K562 (cell line): ENCODE results near the gene IMPDH2. TPM values are rescaled to one million over a fixed set of nuclear protein-coding genes. Genes with fewer than 3 reads are reported as not detected.

Source experiments
- ATAC-seq: fragments of 200-7000 bp; cut with Tn5 transposase; 3 replicates; pipeline ENCODE4 v1.9.1; 2020; ENCODE audit warnings: moderate library complexity
- BruUV-seq: library from RNA; stranded (reverse); fragments of 400-500 nt; replicated peaks from 2 replicates; lab custom pipeline; 2021; lab: Mats Ljungman, UMichigan
- CTCF ChIA-PET: fragments of 300-600 bp; formaldehyde crosslinking; extraction: SDS; loops from one replicate; lab custom pipeline; 2021; ENCODE audit warnings: low intra/inter-chr PET ratio; lab: Yijun Ruan, JAX
- POLR2A ChIA-PET: fragments of 300-600, 350-650 bp; sonication (Branson Sonifier 250); formaldehyde crosslinking; extraction: SDS; loops from one replicate; lab custom pipeline; 2021; ENCODE audit warnings: antibody characterized with exemption, inconsistent platforms; lab: Yijun Ruan, JAX
- DNase-seq, 4 experiments: peaks; one replicate each; pipeline versions ENCODE4 v3.0.0 to v3.0.0-alpha.2; 2011 to 2018; ENCODE audit warnings: low spot score in 3 of 4, mixed read lengths in 3 of 4; ENCODE audit errors: extremely low read depth in 1 of 4
- FAIRE-seq: peaks from 2 replicates; lab custom pipeline; 2011; peaks lifted over from hg19 to GRCh38; lab: Jason Lieb, UNC
- H2AFZ ChIP-seq: 2 replicates; pipeline ENCODE4 v1.6.0; 2011; ENCODE audit warnings: low read depth, low read length, control low read depth, inconsistent platforms
- H3K27ac ChIP-seq: fragments of 200-600 bp; 3 replicates; pipeline ENCODE4 v1.8.0; 2011; ENCODE audit warnings: low read depth, mild to moderate bottlenecking, control low read depth, inconsistent platforms, low read length, moderate library complexity, mixed read lengths; ENCODE audit errors: extremely low read depth
- H3K27me3 ChIP-seq, 2 experiments: fragments of 300-600 bp in 1 of 2; 2 replicates in 1 of 2; 3 replicates in 1 of 2; pipeline versions ENCODE4 v1.6.0 to v1.8.0; 2011; ENCODE audit warnings: inconsistent platforms in 2 of 2, low read length in 2 of 2, mild to moderate bottlenecking in 1 of 2, mixed read lengths in 1 of 2, moderate library complexity in 1 of 2; ENCODE audit not compliant: control insufficient read depth in 2 of 2, insufficient read depth in 2 of 2
- H3K36me3 ChIP-seq: fragments of 300-600 bp; 3 replicates; pipeline ENCODE4 v1.8.0; 2011; ENCODE audit warnings: mild to moderate bottlenecking, low read length, inconsistent platforms; ENCODE audit not compliant: control insufficient read depth, insufficient read depth
- H3K4me1 ChIP-seq, 2 experiments: fragments of 200-600 bp in 1 of 2; replicated peaks in 1 of 2; 2 replicates in 1 of 2; 3 replicates in 1 of 2; pipeline versions ENCODE4 v1.5.1 to v1.8.0; 2011; ENCODE audit warnings: inconsistent platforms in 2 of 2, low read length in 2 of 2, mild to moderate bottlenecking in 1 of 2, mixed read lengths in 1 of 2, moderate library complexity in 1 of 2; ENCODE audit not compliant: control insufficient read depth in 2 of 2, insufficient read depth in 2 of 2
- H3K4me2 ChIP-seq: 2 replicates; pipeline ENCODE4 v1.6.1; 2011; ENCODE audit warnings: low read length, control low read depth, inconsistent platforms, mixed read lengths; ENCODE audit not compliant: insufficient read depth
- H3K4me3 ChIP-seq: fragments of 200-600 bp; sonication (generic), shearing (Covaris generic); 2 replicates; pipeline ENCODE4 v1.5.1; 2016; ENCODE audit warnings: control low read depth, inconsistent platforms
- H3K79me2 ChIP-seq: fragments of 200-600 bp; 3 replicates; pipeline ENCODE4 v1.8.0; 2011; ENCODE audit warnings: low read length, inconsistent platforms; ENCODE audit not compliant: control insufficient read depth, insufficient read depth
- H3K9ac ChIP-seq, 2 experiments: 2 replicates each; pipeline versions ENCODE4 v1.6.0 to v1.6.1; 2011; ENCODE audit warnings: low read depth in 2 of 2, low read length in 2 of 2, control low read depth in 1 of 2, inconsistent platforms in 1 of 2, mild to moderate bottlenecking in 1 of 2, mixed read lengths in 1 of 2; ENCODE audit not compliant: insufficient read depth in 1 of 2
- H3K9me1 ChIP-seq: one replicate; pipeline ENCODE4 v1.6.0; 2011; ENCODE audit warnings: inconsistent platforms, mild to moderate bottlenecking, low read length, moderate library complexity; ENCODE audit not compliant: control insufficient read depth, insufficient read depth
- H3K9me3 ChIP-seq: replicated peaks from 2 replicates; pipeline ENCODE4 v1.5.1; 2011; ENCODE audit warnings: low read depth, low read length, inconsistent platforms; ENCODE audit not compliant: control insufficient read depth, insufficient read depth
- H4K20me1 ChIP-seq: replicated peaks from 2 replicates; pipeline ENCODE4 v1.6.1; 2011; ENCODE audit warnings: low read length, inconsistent platforms, mixed read lengths; ENCODE audit not compliant: control insufficient read depth, insufficient read depth
- ADNP ChIP-seq: fragments of 200-800 bp; sonication (Bioruptor generic); IDR thresholded peaks from 2 replicates; pipeline ENCODE4 v1.6.1; 2016; ENCODE audit warnings: missing genetic modification characterization, missing compliant biosample characterization
- EZH2 ChIP-seq: IDR thresholded peaks from 2 replicates; pipeline ENCODE4 v1.6.1; 2012; ENCODE audit warnings: low read depth, mild to moderate bottlenecking, inconsistent platforms, low read length, borderline replicate concordance
- FOXP1 ChIP-seq: sonication (generic); formaldehyde crosslinking; IDR thresholded peaks from 2 replicates; pipeline ENCODE4 v1.8.0; 2022; ENCODE audit warnings: mild to moderate bottlenecking, missing genetic modification reagents
- KLF13 ChIP-seq: fragments of 450-650 bp; IDR thresholded peaks from 2 replicates; pipeline ENCODE4 v1.6.1; 2016; ENCODE audit warnings: missing genetic modification characterization, low read depth, mild to moderate bottlenecking, missing compliant biosample characterization, moderate library complexity, borderline replicate concordance
- LCOR ChIP-seq: sonication (generic); formaldehyde crosslinking; IDR thresholded peaks from 2 replicates; pipeline ENCODE4 v1.8.0; 2022; ENCODE audit warnings: mild to moderate bottlenecking, missing genetic modification reagents
- XRCC4 ChIP-seq: IDR thresholded peaks from one replicate; pipeline ENCODE4 v1.6.1; 2011; ENCODE audit not compliant: insufficient read depth, insufficient read length; ENCODE audit errors: extremely low read depth
- ZNF121 ChIP-seq: sonication (generic); formaldehyde crosslinking; conservative IDR thresholded peaks from 2 replicates; pipeline ENCODE4 v1.8.0; 2022; ENCODE audit warnings: missing genetic modification reagents
- WGBS: fragments of 100-300 bp; shearing (Covaris generic); methylation state at CpG from one replicate; pipeline ENCODE4 v1.1.6; 2016; ENCODE audit warnings: low coverage, mixed read lengths; ENCODE audit not compliant: insufficient coverage; ENCODE audit errors: missing lambda C conversion rate; 5-methylcytosine and 5-hydroxymethylcytosine counted together
- in situ Hi-C: fragments of 300-500 bp; cut with MboI; formaldehyde crosslinking; loops from 4 replicates; pipeline ENCODE4 v1.15.0; 2018; ENCODE audit warnings: inconsistent platforms, mixed read lengths
- intact Hi-C: fragments of 100-400 bp; cut with micrococcal nuclease; formaldehyde crosslinking; loops from 2 replicates; pipeline ENCODE4 v1.14.2; 2022
- polyA plus RNA-seq, 8 experiments: library from polyadenylated mRNA; depleted of rRNA in 4 of 8; stranded (reverse) in 5 of 8; unstranded in 3 of 8; fragments of >200 nt; fragmentation: Nextera tagmentation in 2 of 8; fragmentation: Illumina TruSeq in 1 of 8; extraction: Ambion mirVana in 2 of 8; extraction: Trizol in 1 of 8; gene quantifications; 2 replicates each; pipeline versions ENCODE4 v1.2.1 to v1.2.3, GENCODE V29; 2011 to 2014; ENCODE audit warnings: inconsistent platforms in 1 of 8, missing spikeins in 1 of 8
- total RNA-seq, 7 experiments: library from RNA; depleted of rRNA in 6 of 7; stranded (reverse); fragments of >200 nt in 6 of 7; fragmentation: Illumina TruSeq in 2 of 7; extraction: Trizol in 2 of 7; gene quantifications; 2 replicates each; pipeline versions ENCODE4 v1.2.1 to v1.2.3, GENCODE V29; 2011 to 2021; ENCODE audit warnings: low replicate concordance in 1 of 7
- TF ChIP-seq, protein P1 (sequence below): fragments of 450-650 bp; IDR thresholded peaks from 2 replicates; pipeline ENCODE4 v1.6.1; 2016
- TF ChIP-seq, protein P2 (sequence below): fragments of 250-450 bp; sonication (Bioruptor Pico); IDR thresholded peaks from 2 replicates; pipeline ENCODE4 v1.8.0; 2022; ENCODE audit warnings: inconsistent platforms, mild to moderate bottlenecking, moderate library complexity, borderline replicate concordance
- TF ChIP-seq, protein P3 (sequence below): sonication (generic); formaldehyde crosslinking; IDR thresholded peaks from 2 replicates; pipeline ENCODE4 v1.8.0; 2023; ENCODE audit warnings: missing genetic modification reagents, mild to moderate bottlenecking, borderline replicate concordance
- TF ChIP-seq, protein P4 (sequence below), 2 experiments: fragments of 200-800 bp in 1 of 2; sonication (Bioruptor generic) in 1 of 2; sonication (generic) in 1 of 2; formaldehyde crosslinking in 1 of 2; IDR thresholded peaks in 1 of 2; conservative IDR thresholded peaks in 1 of 2; 2 replicates each; pipeline versions ENCODE4 v1.5.0 to v1.6.1; 2016 to 2020; ENCODE audit warnings: missing compliant biosample characterization in 1 of 2, missing genetic modification characterization in 1 of 2, missing genetic modification reagents in 1 of 2

Gene IMPDH2
- total and polyA plus RNA-seq, 9 of the 15 experiments (the other 6 are each of a cell fraction or from before 2014, with no cell fraction given) = 318 to 507 (median 366) TPM

DNA sequence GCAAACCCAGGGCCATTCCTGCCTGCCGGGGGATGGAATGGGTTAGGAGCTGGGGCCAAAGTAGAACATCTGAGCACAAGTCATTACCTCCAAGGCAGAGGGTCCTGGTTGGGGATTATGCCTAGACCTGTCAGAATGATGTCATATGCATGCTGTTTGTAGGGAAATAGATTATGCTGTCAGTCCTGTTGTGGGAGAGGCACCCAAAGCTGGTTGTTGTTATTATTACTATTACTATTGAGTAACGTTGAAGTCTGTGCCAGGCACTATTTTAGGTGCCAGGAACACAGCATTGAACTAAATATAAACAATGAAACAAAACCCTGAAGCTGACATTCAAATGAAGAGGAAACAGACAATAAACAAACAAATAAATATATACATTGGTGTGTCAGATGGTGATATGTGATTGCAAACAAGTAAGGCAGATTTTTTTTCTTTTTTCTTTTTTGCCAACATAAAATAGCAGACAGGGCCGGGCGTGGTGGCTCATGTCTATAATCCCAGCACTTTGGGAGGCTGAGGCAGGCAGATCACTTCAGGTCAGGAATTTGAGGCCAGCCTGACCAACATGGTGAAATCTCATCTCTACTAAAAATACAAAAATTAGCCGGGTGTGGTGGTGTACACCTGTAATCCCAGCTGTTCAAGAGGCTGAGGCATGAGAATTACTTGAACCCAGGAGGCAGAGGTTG is 37.2 kb downstream of the IMPDH2 start:
- in situ Hi-C loops = no loop called here
- H3K4me2 ChIP-seq = no peak overlapping the region
- H3K9ac ChIP-seq = peak overlapping the region in 1 of 2 experiments; percentile 23; a peak in 1 of 4 replicates
- no peaks in the 10 kb centered on the region for H3K9me3 ChIP-seq
- H2AFZ ChIP-seq = no peak overlapping the region
- 60% methylated on average over 5 of the region's 5 CpGs for WGBS
- ATAC-seq (no peak), FAIRE-seq (no peak), DNase-seq (no peak)
- intact Hi-C loops = no loop called here
- ChIA-PET CTCF (no interaction called here), POLR2A (interaction anchor here (0.9 to 1.1 kb wide), 2 partner anchors 10 to 25 kb away, joined by 4 read pairs; no protein-coding TSS in a partner anchor)
- H3K4me1 ChIP-seq = peaks cover 9 to 21% of the 10 kb centered on the region in 2 experiments
- H3K27me3 ChIP-seq = no peaks in the 10 kb centered on the region
- no peak overlapping the region for H3K4me3 ChIP-seq
- no peaks in the 10 kb centered on the region for H3K79me2 ChIP-seq
- no TSS peak for BruUV-seq
- H3K9me1 ChIP-seq = no peaks in the 10 kb centered on the region
- H3K27ac ChIP-seq = no peak overlapping the region
- H3K36me3 ChIP-seq = no peaks in the 10 kb centered on the region
- H4K20me1 ChIP-seq = no peaks in the 10 kb centered on the region
- no peak for TF ChIP-seq FOXP1 (CRISPR knock-in tag)
- no peak for TF ChIP-seq LCOR (CRISPR knock-in tag)
- TF ChIP-seq KLF13 = no peak
- TF ChIP-seq, protein P1, sequence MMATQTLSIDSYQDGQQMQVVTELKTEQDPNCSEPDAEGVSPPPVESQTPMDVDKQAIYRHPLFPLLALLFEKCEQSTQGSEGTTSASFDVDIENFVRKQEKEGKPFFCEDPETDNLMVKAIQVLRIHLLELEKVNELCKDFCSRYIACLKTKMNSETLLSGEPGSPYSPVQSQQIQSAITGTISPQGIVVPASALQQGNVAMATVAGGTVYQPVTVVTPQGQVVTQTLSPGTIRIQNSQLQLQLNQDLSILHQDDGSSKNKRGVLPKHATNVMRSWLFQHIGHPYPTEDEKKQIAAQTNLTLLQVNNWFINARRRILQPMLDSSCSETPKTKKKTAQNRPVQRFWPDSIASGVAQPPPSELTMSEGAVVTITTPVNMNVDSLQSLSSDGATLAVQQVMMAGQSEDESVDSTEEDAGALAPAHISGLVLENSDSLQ = no peak
- TF ChIP-seq ADNP = no peak
- TF ChIP-seq, protein P2, sequence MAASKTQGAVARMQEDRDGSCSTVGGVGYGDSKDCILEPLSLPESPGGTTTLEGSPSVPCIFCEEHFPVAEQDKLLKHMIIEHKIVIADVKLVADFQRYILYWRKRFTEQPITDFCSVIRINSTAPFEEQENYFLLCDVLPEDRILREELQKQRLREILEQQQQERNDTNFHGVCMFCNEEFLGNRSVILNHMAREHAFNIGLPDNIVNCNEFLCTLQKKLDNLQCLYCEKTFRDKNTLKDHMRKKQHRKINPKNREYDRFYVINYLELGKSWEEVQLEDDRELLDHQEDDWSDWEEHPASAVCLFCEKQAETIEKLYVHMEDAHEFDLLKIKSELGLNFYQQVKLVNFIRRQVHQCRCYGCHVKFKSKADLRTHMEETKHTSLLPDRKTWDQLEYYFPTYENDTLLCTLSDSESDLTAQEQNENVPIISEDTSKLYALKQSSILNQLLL = no peak
- TF ChIP-seq ZNF121 = no peak
- no peak for TF ChIP-seq EZH2
- no peak for TF ChIP-seq XRCC4
- TF ChIP-seq, protein P3, sequence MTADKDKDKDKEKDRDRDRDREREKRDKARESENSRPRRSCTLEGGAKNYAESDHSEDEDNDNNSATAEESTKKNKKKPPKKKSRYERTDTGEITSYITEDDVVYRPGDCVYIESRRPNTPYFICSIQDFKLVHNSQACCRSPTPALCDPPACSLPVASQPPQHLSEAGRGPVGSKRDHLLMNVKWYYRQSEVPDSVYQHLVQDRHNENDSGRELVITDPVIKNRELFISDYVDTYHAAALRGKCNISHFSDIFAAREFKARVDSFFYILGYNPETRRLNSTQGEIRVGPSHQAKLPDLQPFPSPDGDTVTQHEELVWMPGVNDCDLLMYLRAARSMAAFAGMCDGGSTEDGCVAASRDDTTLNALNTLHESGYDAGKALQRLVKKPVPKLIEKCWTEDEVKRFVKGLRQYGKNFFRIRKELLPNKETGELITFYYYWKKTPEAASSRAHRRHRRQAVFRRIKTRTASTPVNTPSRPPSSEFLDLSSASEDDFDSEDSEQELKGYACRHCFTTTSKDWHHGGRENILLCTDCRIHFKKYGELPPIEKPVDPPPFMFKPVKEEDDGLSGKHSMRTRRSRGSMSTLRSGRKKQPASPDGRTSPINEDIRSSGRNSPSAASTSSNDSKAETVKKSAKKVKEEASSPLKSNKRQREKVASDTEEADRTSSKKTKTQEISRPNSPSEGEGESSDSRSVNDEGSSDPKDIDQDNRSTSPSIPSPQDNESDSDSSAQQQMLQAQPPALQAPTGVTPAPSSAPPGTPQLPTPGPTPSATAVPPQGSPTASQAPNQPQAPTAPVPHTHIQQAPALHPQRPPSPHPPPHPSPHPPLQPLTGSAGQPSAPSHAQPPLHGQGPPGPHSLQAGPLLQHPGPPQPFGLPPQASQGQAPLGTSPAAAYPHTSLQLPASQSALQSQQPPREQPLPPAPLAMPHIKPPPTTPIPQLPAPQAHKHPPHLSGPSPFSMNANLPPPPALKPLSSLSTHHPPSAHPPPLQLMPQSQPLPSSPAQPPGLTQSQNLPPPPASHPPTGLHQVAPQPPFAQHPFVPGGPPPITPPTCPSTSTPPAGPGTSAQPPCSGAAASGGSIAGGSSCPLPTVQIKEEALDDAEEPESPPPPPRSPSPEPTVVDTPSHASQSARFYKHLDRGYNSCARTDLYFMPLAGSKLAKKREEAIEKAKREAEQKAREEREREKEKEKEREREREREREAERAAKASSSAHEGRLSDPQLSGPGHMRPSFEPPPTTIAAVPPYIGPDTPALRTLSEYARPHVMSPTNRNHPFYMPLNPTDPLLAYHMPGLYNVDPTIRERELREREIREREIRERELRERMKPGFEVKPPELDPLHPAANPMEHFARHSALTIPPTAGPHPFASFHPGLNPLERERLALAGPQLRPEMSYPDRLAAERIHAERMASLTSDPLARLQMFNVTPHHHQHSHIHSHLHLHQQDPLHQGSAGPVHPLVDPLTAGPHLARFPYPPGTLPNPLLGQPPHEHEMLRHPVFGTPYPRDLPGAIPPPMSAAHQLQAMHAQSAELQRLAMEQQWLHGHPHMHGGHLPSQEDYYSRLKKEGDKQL = no peak
- TF ChIP-seq, protein P4, sequence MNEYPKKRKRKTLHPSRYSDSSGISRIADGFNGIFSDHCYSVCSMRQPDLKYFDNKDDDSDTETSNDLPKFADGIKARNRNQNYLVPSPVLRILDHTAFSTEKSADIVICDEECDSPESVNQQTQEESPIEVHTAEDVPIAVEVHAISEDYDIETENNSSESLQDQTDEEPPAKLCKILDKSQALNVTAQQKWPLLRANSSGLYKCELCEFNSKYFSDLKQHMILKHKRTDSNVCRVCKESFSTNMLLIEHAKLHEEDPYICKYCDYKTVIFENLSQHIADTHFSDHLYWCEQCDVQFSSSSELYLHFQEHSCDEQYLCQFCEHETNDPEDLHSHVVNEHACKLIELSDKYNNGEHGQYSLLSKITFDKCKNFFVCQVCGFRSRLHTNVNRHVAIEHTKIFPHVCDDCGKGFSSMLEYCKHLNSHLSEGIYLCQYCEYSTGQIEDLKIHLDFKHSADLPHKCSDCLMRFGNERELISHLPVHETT (CRISPR knock-in tag; conservative IDR thresholded peaks at IDR 0.05 in 1 of 2, IDR thresholded peaks at IDR 0.05 in 1 of 2) = no peak
